Erythroblast (primary cell): Measurements from ENCODE around the gene FAM107A.

Experiments used
- GATA1 ChIP-seq: IDR thresholded peaks from 2 replicates; pipeline ENCODE4 v1.6.1; 2011; ENCODE audit warnings: low read depth, mild to moderate bottlenecking, control low read depth, low read length, moderate library complexity
- POLR2A ChIP-seq: IDR thresholded peaks from 2 replicates; pipeline ENCODE4 v1.6.1; 2011; ENCODE audit warnings: mild to moderate bottlenecking, low read length

GRCh38 chr3:58528629-58529028 lies 48.6 kb downstream of the FAM107A start:
- TF ChIP-seq POLR2A (no peak), GATA1 (no peak)
